Stromal cell of bone marrow (primary cell): ENCODE measurements around the gene NKX2-3.

ENCODE experiments used
- DNase-seq: peaks from one replicate; pipeline ENCODE4 v3.0.0-alpha.2; 2012; ENCODE audit warnings: low read depth

The NKX2-3 gene

GRCh38 chr10:99582255-99582770, 49.6 kb downstream of the NKX2-3 start:
- no peak for DNase-seq

- DNase-seq = no peak
Measured at GRCh38 chr10:99583687-99584086, 50.9 kb downstream of the NKX2-3 start.
